ENCODE data around the gene CATSPERB.
"Not testable (repeated sequence)": the region's sequence is repeated elsewhere in the genome, so short reads cannot be mapped to it uniquely, and the experiment has no call there.

The CATSPERB gene

DNA sequence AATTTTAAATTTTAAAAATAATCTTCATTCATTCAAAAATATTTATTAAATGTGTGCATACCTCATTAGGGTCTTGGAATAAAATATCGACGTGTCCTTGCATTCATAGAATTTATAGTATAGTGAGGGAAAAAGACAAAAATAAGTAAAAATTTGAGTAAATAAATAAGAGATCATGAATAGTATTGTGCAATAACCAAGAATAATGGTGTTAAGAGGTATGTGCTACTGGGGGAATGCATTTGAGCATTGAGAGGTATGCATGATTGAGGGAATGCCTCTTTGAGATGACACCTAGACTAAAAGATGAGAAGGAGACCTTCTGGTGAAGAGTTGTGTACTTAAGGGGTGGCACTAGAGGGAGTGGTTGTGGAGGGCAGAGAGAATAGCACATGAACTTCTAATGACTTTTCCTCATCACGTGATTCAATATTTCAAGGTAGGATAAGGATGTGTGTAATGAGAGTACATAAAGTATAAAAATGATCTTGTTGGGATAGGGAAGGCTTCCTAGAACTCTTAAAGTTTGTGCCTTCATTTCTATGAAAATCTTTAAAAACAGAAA, 18.8 kb upstream of the CATSPERB start:
- TF ChIP-seq CTCF (IDR thresholded peaks at IDR 0.05; ENCODE audit: low read depth, low read length): no peak
- no peak for DNase-seq (ENCODE audit: low read depth in 2 of 2)
- no peak overlapping the region for H3K4me3 ChIP-seq (replicated peaks in 1 of 2; ENCODE audit: low read depth in 2 of 2, low read length in 2 of 2)

DNA sequence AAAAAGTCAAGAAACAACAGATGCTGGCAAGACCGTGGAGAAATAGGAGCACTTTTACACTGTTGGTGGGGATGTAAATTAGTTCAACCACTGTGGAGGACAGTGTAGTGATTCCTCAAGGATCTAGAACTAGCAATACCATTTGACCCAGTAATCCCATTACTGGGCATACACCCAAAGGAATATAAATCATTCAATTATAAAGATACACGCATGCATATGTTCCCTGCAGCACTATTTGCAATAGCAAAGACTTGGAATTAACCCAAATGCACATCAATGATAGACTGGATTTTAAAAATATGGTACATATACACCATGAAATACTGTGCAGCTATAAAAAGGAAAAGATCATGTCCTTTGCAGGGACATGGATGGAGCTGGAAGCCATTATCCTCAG, 18.0 kb upstream of the CATSPERB start:
- no peak for DNase-seq (ENCODE audit: low read depth in 2 of 2)
- TF ChIP-seq CTCF (IDR thresholded peaks at IDR 0.05; ENCODE audit: low read depth, low read length): no peak
- H3K4me3 ChIP-seq (replicated peaks in 1 of 2; ENCODE audit: low read depth in 2 of 2, low read length in 2 of 2): no peak overlapping the region

DNA sequence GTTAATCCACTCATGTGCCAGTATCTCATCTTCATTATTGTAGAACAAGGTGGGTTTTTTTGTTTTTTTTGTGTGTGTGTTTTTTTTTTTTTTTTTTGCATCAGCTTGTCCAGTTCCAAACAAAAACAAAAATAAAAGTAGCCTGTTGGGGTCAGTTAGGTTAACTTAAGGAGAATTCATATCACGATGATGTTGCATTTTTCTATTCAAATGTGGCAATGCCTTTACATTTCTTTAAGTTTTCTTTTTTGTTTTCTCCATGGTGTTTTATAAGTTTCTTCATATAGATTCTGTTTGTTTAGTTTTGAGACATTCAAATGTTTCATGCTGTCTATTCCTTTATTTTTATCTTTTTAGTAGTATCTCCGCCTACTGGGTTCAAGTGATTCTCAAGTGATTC, 16.2 kb upstream of the CATSPERB start:
- no peak for TF ChIP-seq CTCF (IDR thresholded peaks at IDR 0.05; ENCODE audit: low read depth, low read length)
- no peak overlapping the region for H3K4me3 ChIP-seq (replicated peaks in 1 of 2; ENCODE audit: low read depth in 2 of 2, low read length in 2 of 2)
- no peak for DNase-seq (ENCODE audit: low read depth in 2 of 2)

DNA sequence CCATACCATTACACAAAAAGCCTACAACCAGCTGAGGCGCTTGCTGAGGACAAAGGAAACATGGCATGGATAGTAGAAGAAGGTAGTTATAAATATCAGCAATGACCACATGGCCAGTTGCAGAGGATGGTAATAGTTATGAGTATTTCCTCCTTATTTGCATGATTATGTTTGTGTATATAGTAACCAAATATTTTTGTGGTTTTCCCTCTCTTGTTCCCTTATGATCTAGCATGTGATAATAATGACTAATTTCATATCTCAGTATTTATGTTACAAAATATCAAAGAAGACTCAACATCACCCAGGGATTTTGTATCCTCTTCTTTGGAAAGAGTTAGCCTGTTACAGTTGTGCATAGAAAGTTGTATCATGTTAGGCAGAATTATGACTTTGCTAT, 13.5 kb upstream of the CATSPERB start:
- DNase-seq (ENCODE audit: low read depth in 2 of 2): peak in 1 of 2 donors; percentile 15
- TF ChIP-seq CTCF (IDR thresholded peaks at IDR 0.05; ENCODE audit: low read depth, low read length): no peak
- no peak overlapping the region for H3K4me3 ChIP-seq (replicated peaks in 1 of 2; ENCODE audit: low read depth in 2 of 2, low read length in 2 of 2)

DNA sequence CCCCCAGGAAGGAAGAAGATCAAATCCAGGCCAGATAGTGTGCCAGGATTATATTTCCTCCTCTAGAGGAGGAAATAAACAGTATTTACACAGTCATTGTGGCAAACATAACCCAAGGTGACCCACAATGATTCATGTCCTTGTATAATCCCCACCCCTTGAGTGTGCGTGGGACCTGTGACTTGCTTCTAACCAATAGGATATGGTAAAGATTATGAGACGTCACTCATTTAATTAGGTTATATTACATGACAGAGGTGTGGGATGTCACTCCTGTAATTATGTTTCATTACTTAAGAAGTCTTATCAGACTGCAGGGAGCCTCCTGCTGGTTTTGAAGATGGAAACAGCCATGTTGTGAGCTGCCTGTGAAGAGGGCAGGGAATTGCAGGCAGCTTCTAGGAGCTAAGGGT, 12.2 kb upstream of the CATSPERB start:
- DNase-seq (ENCODE audit: low read depth in 2 of 2): peak in 1 of 2 donors; percentile 15
- no peak overlapping the region for H3K4me3 ChIP-seq (replicated peaks in 1 of 2; ENCODE audit: low read depth in 2 of 2, low read length in 2 of 2)
- no peak for TF ChIP-seq CTCF (IDR thresholded peaks at IDR 0.05; ENCODE audit: low read depth, low read length)

GRCh38 chr14:91743305-91743653, 11.4 kb upstream of the CATSPERB start:
- no peak for TF ChIP-seq CTCF (IDR thresholded peaks at IDR 0.05; ENCODE audit: low read depth, low read length)
- no peak for DNase-seq (ENCODE audit: low read depth in 2 of 2)
- no peak overlapping the region for H3K4me3 ChIP-seq (replicated peaks in 1 of 2; ENCODE audit: low read depth in 2 of 2, low read length in 2 of 2)

GRCh38 chr14:91742621-91743304, 10.9 kb upstream of the CATSPERB start:
- H3K4me3 ChIP-seq (replicated peaks in 1 of 2; ENCODE audit: low read depth in 2 of 2, low read length in 2 of 2): no peak overlapping the region
- DNase-seq (ENCODE audit: low read depth in 2 of 2): no peak
- TF ChIP-seq CTCF (IDR thresholded peaks at IDR 0.05; ENCODE audit: low read depth, low read length): no peak

DNA sequence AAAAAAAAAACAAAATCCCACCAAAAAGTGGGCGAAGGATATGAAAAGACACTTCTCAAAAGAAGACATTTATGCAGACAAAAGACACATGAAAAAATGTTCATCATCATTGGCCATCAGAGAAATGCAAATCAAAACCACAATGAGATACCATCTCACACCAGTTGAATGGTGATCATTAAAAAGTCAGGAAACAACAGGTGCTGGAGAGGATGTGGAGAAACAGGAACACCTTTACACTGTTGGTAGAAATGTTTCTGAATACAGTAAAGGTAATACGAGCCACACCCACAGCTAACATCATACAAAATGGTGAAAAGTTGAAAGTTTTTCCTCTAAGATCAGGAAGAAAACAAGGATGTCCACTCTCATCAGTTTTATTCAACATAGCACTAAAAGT, 8.0 kb upstream of the CATSPERB start:
- DNase-seq (ENCODE audit: low read depth in 2 of 2); H3K4me3 ChIP-seq (replicated peaks in 1 of 2; ENCODE audit: low read depth in 2 of 2, low read length in 2 of 2): not testable (repeated sequence)

Data from cardiac fibroblast (primary cell).